NCI-H128 (cell line): ENCODE data around the gene TBC1D22A.

Experiments used
- DNase-seq: peaks from one replicate; lab custom pipeline; 2025; ENCODE audit not compliant: unreplicated experiment; lab: John Stamatoyannopoulos, UW

TBC1D22A gene

DNA sequence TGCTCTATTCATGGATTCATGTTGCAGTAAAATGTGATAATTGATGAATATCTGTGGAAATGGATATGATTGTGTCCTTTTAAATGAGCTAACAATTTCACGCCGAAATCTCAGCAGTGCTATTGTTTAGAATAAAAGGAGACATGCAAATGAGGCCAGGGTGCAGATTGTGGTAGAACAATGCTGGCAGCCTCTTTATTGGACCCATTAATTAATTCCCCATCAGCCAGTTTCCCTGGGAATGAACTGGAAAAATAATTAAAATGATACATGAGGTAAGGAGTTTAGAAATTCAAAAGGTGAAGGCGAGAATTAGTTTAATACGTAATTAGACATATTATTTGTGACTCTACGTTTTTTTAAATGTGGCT, 306.2 kb downstream of the TBC1D22A start:
- DNase-seq, result no peak

DNA sequence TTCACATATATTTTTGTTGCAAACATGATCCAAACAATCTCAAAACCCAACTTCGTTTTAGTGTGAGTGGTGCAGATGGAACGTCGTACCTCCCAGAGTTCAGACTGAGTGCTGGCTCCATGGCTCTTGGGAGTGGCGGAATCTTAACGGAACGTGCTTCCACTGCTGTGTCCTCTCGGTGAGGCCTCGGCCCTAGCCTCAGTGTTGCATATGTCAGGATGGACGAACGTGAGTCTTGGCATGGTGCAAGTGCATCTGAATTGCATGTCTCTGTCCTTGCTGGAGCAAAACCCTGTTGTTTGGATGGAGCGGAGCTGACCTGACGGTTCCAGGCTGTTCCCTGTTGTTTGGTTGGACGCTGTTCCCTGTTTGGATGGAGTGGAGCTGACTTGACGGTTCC, 306.8 kb downstream of the TBC1D22A start:
- no peak for DNase-seq

DNA sequence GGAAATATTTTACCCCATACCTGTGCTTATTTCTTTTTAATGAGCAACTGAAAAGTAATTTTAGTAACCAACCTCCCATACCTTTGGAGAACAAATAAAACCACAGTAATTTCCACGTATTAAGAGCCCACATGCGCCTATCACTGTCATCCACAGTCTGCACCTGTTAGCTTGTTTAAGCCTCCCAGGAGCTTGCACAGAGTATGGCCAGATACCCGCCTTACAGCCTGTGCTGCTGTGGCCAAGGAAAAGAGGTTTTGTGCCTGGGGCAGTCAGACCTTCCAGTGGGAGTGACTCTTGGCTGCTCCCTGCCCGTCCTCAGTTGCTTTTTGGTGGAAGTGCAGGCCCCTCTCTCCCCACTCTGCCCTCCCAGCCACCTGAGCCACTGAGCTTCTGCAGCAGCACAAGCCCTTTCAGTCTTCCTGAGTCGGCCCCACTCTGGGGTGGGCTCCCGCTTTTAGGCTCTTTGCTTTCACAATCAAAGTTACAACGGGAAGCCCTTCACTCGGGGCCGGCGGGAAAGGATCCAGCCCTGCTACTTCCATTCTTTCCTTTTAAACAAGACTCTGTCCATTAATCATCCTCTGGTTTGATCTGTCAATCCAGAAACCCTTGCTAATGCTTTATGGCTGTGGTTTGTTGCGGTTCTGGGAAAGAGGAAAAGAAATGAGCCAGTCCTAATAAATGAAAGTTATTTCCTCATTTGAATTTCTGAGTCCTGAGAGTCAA, 308.8 kb downstream of the TBC1D22A start:
- DNase-seq, result no peak

DNA sequence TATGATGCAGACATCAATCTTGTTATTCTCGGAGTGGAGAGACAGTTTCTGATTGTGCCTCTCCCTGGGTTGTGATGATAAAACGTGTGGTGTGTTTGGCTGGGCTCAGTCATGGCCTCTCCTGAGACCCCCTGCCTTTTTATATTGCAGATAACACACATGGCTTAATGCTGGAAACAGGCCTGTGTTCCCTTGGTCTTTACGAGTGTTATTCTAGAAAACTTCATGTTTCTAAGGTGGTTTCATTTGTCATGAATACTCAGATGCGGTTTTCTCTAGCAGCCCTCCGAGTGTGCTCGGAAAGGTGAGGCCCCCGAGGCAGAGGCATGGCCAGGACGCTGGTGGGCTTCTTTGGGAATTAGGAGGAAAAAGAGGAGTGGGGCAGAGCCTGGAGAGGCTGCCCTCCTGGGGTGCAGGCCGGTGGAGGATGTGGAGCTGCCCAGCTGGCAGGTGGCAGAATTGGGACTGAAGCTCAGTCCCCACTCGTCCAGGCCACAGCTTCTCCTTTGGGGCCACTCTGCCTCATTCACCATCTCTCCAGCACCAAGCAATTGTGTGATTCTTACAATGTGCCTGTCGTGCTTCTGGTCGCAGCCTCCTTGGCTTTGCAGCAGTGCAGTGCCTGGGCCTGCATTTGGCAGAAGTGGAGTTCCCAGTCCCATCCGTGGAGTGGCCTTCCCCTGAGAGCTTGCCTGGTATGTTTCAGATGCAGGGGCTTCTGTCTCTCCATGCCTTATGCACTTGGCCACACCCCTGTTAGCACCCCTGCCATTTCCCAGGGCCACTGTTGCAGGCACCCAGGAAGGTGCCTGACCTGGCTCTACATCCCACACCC, 309.6 kb downstream of the TBC1D22A start:
- DNase-seq, result no peak

DNA sequence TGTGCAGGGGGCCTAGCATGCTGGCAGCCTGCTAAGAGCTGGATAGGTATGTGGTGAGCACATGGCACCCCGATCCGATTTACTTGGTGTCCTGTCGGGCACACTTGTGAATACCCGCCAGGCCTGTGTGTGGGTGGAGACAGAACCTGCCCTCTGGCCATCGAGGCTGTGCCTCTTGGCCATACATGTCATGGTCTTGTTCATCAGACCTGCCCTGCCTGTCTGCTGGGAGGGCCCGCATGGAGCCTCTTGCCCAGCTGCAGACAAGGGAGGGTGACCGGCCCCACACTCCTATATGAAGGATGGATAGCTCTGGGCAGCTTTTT, 310.2 kb downstream of the TBC1D22A start:
- DNase-seq, result no peak

DNA sequence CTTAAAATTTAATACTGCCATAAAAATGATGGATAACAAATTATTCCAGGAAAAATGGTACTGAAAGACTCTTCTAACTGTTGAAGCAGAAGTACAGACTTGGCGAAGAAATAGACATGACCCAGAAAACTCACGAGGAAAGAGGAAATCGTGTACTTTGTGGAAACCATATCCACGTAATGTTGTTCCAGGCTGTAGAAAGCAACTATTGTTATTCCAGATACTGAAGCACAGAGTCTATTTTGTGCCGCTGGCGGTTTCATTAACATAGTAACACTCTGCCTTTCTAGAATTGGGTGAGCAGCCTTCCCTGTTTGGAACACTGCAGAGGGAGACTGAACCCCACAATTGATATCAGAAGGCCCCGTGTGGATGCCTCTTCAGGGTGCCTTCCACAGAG, 310.6 kb downstream of the TBC1D22A start:
- DNase-seq, result no peak

DNA sequence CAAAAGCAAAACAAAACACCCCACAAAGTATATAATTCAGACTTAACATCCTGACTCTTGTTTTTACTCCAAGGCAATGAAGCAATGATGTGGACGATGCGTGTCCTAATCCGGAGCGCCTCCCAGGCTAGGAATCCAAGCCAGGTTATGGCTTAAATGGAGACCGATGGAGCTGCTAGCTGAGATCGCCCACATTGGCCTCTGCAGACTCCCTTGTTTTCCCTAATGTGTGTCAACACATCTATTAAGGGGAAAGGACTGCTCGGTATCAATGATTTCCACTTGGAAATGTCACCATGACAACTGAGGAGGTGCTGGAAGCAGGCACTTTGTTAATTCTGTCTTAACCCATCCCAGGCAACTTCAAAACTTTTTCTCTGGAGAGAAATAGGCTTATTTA, 311.7 kb downstream of the TBC1D22A start:
- no peak for DNase-seq

DNA sequence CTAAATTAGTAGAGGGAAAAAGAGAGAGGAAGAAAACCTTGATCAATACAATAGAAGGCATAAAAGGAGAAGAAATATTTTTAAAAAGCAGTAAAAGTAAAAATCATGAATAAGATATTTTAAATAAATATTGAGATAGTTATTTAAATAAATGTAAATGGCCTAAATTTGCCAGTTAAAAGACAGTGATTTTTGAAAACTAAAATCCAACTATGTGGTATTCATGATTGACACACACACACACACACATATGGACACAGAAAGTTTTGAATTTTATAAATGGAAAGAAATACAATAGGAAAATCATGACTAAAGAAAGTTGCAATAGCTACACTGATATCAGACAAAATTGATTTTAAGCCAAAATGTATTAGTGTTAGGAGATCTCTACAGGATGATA, 313.1 kb downstream of the TBC1D22A start:
- DNase-seq, result no peak

DNA sequence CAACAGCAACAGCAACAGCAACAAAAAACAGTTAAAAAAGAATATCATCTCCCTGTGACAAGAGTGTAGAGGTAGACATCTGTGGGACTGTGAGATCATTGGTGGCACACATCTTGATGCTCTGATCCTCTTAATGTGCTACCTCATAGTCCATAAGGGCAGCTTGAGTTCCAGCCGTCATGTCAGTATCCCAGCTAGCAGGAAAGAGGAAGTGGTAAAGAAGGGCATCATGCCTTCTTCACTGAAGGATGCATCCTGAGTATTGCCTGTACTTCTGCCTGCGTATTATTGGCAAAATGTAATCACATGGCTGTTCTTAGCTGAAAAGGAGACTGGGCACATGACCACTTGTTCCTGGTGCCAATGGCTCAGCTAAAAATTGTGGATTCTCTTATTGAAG, 314.3 kb downstream of the TBC1D22A start:
- DNase-seq, result no peak

DNA sequence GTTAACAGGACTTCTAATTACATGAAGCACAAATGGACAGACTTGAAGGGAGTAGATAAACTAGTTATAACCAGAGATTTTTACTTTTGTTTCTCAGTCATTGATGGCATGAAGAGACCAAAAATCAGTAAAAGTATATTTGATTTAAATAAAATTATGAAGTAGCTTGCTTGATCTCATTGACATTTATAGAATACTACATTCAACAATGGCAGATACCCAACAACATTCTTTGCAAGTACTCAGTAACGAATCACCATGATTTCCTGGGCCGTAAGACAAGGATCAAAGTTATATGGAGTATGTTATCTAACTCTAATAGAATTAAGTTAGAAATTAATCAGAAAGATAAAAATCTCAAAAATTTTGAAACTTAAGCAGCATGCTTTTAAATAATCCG, 317.6 kb downstream of the TBC1D22A start:
- no peak for DNase-seq

DNA sequence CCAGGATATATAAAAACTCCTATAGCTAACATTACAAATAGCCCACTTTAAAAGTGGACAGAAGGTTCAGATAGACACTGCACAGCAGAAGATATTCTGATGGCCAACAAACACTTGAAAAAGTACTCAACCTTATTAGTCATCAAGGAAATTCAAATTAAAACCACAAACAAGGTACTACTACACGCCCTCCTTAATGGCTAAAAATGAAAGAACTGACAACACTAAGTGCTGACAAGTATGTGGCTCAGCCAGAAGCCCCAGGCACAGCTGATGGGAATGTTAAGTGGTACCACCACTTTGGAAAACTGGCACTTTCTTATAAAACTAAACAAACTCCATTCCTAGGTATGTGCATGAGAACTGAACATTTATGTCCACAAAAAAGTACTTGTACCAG, 320.1 kb downstream of the TBC1D22A start:
- no peak for DNase-seq

DNA sequence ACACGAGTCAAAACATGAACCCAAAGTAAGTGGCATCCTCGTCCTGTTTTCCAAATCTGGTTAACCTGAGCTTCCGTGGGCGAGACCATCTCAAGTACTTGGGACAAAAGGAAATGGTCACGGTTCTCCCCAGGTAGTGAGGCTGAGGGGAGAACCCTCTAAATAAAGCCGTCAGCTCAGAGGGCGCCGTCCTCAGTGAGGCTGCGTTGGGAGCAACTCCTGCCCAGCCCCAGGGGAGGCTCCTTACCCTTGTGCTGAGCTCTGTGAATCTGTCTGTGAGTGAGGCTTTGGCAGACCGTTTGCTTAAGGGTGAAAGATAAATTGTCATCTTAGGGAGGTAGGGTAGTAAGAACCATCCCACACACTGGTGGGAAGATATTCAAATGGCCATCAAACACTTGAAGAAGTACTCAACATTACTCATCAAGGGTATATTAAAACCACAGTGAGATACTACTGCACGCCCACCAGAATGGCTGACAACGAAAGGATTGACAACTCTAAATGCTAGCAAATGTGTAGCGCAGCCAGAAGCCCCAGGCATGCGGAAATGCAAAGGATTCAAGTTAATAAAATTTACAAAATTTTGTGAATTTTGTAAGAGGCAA, 321.0 kb downstream of the TBC1D22A start:
- no peak for DNase-seq

DNA sequence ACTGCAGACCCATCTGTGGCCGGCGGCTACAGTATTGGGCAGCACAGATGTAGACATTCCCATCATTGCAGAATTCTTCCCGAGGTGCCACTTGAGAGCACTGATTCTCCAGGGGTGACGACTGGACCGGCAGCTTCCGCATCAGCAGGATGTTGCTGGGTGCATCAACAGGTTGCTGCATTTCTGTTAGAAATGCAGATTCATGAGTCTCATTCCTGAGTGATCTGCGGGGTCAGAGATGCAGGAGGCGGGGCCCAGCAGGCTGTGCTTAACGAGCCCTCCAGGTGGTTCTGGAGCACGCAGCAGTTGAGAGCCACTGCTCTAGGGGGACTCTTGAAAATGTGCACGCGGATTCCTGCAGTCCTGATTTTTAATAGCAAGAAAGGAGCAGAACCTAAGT, 321.8 kb downstream of the TBC1D22A start:
- DNase-seq, result no peak

DNA sequence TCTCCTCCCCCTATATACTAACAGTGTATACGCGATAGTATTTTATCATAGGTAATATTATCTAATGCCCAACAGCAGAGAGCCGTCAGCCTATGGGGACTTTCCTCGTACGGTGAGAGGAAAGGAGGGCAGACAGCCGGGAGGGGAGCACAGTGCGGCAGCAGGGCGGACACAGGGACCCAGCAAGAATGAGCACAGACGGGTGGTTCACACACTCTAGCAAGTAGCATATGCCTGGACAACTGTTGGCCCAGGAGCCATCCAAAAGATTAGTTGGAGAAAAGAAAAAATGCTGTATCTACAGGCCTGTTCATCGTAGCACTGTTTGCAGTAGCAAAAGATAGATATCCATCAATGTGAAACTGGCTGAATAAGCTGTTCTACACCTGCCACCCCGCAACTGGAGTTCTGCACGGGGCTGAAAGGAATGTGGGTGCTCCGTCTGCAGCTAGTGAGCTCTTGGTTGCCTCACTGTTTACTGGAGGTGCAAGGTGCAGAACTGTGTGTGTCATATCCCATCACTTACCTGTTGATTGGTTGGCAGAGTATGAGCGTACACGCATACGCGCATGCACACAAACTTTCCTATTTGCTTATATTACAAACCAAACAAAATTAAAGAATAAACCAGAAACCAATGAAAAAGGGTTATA, 324.3 kb downstream of the TBC1D22A start:
- DNase-seq, result no peak

DNA sequence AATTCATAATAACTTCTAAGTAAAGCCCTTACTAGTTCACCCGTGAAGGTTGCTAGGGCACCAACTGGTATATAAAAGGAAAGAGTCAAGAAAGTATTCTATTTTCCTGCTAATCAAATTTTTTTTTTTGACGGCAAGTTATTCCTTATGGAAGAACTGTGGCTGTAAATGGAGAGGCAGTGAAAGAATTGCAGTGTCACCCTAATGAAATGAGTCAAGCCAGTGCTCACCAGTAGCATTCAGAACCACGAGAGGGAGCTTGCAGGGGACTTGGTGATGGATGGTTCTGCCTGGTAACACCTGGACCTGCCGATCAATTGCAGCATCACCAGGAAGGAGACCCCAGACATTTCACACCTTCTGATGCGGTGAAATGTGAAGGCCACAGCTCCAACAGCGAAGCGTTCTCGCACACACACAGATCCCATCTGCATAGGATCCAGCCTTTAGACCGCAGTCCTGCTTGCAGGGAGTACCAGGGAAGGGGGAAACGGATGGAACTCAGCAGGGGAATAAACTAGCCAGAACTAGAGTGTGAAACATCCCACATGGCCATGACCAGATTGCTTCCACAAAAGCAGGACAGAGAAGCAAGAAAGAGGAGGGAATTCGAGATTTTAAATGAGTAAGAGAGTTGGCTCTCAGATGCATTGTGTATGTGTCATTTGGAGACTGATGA, 326.2 kb downstream of the TBC1D22A start:
- DNase-seq, result no peak

DNA sequence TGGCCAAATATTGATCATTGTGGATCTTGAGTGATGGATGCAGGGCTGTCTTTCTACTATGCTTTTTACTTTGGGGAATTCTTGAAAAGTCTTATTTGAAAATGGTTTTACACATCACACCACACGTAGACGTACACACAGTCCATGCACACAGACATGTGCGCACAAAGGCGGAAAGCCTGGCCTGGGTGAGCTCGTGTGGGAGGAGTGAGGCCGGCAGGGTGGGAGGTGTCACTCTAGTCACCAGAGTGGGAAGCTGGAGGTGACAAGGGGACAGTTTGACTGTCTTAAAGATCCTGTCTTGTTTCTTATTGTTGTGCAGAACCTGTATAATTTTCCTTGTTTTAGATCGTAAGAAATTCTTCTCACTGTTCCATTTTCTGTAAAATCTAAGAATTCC, 326.9 kb downstream of the TBC1D22A start:
- DNase-seq, result no peak

DNA sequence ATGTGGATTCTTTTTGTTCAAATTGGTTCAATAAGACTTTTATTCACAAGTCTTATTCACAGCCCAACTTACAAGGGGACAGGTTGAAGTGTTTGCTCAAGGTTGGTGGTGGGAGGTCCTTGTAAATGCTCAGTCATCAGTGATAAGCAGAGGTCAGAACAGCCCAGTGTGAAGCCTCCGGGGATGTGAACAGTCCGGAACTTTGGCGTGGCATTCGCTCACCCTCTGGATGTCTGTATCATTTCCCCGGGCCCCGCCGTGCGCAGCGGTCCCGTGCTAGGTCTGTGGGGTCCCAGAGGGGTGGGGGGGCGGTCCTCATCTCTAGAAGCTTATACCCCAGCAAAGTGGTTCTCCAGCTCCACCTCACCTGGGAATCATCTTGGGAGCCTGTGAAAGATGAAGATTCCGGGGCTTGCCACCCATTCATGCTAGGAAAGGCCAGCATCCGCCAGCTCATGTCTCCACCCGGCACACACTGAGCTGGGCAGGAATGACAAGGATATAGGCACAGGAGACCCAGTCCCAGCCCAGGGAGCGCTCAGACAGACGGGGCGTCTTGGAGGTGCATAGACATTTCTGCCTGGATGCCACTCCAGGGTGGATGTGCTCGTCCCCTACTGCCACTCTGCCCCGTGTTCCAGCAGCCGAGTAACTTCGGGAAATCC, 327.5 kb downstream of the TBC1D22A start:
- DNase-seq, result no peak

DNA sequence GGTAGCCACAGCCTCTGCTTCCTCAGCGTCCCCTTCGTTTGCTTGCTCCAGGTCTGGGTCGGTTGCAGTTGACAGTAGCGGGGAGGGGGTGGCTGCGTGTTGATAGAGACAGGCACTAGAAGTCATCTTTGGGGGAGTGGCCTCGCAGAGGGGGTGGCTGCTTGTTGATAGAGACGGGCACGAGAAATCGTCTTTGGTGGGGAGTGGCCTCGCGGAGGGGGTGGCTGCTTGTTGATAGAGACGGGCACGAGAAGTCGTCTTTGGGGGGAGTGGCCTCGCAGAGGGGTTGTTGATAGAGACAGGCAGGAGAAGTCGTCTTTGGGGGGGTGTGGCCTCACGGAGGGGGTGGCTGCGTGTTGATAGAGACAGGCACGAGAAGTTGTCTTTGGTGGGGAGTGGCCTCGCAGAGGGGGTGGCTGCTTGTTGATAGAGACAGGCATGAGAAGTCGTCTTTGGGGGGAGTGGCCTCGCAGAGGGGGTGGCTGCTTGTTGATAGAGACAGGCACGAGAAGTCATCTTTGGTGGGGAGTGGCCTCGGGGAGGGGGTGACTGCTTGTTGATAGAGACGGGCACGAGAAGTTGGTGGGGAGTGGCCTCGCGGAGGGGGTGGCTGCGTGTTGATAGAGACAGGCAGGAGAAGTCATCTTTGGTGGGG, 328.3 kb downstream of the TBC1D22A start:
- no peak for DNase-seq

DNA sequence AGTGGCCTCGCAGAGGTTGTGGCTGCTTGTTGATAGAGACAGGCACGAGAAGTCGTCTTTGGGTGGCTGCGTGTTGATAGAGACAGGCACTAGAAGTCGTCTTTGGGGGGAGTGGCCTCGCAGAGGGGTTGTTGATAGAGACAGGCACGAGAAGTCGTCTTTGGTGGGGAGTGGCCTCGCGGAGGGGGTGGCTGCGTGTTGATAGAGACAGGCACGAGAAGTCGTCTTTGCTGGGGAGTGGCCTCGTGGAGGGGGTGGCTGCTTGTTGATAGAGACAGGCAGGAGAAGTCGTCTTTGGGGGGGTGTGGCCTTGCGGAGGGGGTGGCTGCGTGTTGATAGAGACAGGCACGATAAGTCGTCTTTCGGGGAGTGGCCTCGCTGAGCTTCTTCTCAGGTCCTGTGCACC, 328.8 kb downstream of the TBC1D22A start:
- no peak for DNase-seq
